ENCODE results near the gene XRCC1.

The XRCC1 gene

GRCh38 chr19:43563816-43564457 is 11.4 kb downstream of the XRCC1 start:
- TF ChIP-seq SPI1 (IDR thresholded peaks at IDR 0.05; ENCODE audit: borderline replicate concordance, low read depth): no peak
- no peak for TF ChIP-seq GABPA (IDR thresholded peaks at IDR 0.05; ENCODE audit: low read depth)
- TF ChIP-seq, protein P1, sequence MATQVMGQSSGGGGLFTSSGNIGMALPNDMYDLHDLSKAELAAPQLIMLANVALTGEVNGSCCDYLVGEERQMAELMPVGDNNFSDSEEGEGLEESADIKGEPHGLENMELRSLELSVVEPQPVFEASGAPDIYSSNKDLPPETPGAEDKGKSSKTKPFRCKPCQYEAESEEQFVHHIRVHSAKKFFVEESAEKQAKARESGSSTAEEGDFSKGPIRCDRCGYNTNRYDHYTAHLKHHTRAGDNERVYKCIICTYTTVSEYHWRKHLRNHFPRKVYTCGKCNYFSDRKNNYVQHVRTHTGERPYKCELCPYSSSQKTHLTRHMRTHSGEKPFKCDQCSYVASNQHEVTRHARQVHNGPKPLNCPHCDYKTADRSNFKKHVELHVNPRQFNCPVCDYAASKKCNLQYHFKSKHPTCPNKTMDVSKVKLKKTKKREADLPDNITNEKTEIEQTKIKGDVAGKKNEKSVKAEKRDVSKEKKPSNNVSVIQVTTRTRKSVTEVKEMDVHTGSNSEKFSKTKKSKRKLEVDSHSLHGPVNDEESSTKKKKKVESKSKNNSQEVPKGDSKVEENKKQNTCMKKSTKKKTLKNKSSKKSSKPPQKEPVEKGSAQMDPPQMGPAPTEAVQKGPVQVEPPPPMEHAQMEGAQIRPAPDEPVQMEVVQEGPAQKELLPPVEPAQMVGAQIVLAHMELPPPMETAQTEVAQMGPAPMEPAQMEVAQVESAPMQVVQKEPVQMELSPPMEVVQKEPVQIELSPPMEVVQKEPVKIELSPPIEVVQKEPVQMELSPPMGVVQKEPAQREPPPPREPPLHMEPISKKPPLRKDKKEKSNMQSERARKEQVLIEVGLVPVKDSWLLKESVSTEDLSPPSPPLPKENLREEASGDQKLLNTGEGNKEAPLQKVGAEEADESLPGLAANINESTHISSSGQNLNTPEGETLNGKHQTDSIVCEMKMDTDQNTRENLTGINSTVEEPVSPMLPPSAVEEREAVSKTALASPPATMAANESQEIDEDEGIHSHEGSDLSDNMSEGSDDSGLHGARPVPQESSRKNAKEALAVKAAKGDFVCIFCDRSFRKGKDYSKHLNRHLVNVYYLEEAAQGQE (IDR thresholded peaks at IDR 0.05; ENCODE audit: insufficient replicate concordance, low read depth): no peak
- TF ChIP-seq POLR2AphosphoS5 (IDR thresholded peaks at IDR 0.05; ENCODE audit: low read depth): no peak
- TF ChIP-seq, protein P2, sequence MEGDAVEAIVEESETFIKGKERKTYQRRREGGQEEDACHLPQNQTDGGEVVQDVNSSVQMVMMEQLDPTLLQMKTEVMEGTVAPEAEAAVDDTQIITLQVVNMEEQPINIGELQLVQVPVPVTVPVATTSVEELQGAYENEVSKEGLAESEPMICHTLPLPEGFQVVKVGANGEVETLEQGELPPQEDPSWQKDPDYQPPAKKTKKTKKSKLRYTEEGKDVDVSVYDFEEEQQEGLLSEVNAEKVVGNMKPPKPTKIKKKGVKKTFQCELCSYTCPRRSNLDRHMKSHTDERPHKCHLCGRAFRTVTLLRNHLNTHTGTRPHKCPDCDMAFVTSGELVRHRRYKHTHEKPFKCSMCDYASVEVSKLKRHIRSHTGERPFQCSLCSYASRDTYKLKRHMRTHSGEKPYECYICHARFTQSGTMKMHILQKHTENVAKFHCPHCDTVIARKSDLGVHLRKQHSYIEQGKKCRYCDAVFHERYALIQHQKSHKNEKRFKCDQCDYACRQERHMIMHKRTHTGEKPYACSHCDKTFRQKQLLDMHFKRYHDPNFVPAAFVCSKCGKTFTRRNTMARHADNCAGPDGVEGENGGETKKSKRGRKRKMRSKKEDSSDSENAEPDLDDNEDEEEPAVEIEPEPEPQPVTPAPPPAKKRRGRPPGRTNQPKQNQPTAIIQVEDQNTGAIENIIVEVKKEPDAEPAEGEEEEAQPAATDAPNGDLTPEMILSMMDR (IDR thresholded peaks at IDR 0.05; ENCODE audit: insufficient read depth, low read length): no peak
- Histone ChIP-seq H3K27me3 (ENCODE audit: insufficient read depth, poor library complexity, severe bottlenecking) (no peaks in the 10 kb centered on the region), H3K4me3 (replicated peaks; ENCODE audit: insufficient read depth, low read length) (no peak overlapping the region), H3K27ac (replicated peaks) (peak overlapping the region; percentile 81)
- peak in 1 of 2 experiments; percentile 25 for DNase-seq (ENCODE audit: low read depth in 1 of 2, low spot score in 1 of 2)

GRCh38 chr19:43562698-43563241 is 12.6 kb downstream of the XRCC1 start:
- peak; percentile 94 to 97 for DNase-seq (ENCODE audit: low read depth in 1 of 2, low spot score in 1 of 2)
- peak overlapping the region; percentile 81 for H3K27ac ChIP-seq (replicated peaks)
- peak; percentile 97 for TF ChIP-seq POLR2AphosphoS5 (IDR thresholded peaks at IDR 0.05; ENCODE audit: low read depth)
- TF ChIP-seq GABPA (IDR thresholded peaks at IDR 0.05; ENCODE audit: low read depth): peak; percentile 50
- TF ChIP-seq SPI1 (IDR thresholded peaks at IDR 0.05; ENCODE audit: borderline replicate concordance, low read depth): peak; percentile 50; the same call in 1 of the 2 replicates
- TF ChIP-seq, protein P2 (IDR thresholded peaks at IDR 0.05; ENCODE audit: insufficient read depth, low read length): no peak
- H3K4me3 ChIP-seq (replicated peaks; ENCODE audit: insufficient read depth, low read length): no peak overlapping the region
- no peaks in the 10 kb centered on the region for H3K27me3 ChIP-seq (ENCODE audit: insufficient read depth, poor library complexity, severe bottlenecking)

- no peaks in the 10 kb centered on the region for H3K27me3 ChIP-seq (ENCODE audit: insufficient read depth, poor library complexity, severe bottlenecking)
- no peak for TF ChIP-seq POLR2AphosphoS5 (IDR thresholded peaks at IDR 0.05; ENCODE audit: low read depth)
- no peak overlapping the region for H3K4me3 ChIP-seq (replicated peaks; ENCODE audit: insufficient read depth, low read length)
- H3K27ac ChIP-seq (replicated peaks): peak overlapping the region; percentile 81
- DNase-seq (ENCODE audit: low read depth in 1 of 2, low spot score in 1 of 2): peak in 1 of 2 experiments; percentile 55
Measured at GRCh38 chr19:43562226-43562697, 13.1 kb downstream of the XRCC1 start.

GRCh38 chr19:43561139-43561970 is 14.0 kb downstream of the XRCC1 start:
- Histone ChIP-seq H3K4me3 (replicated peaks; ENCODE audit: insufficient read depth, low read length) (no peak overlapping the region), H3K27me3 (ENCODE audit: insufficient read depth, poor library complexity, severe bottlenecking) (no peaks in the 10 kb centered on the region), H3K27ac (replicated peaks) (peak overlapping the region; percentile 81)
- TF ChIP-seq GABPA (IDR thresholded peaks at IDR 0.05; ENCODE audit: low read depth) (no peak), POLR2AphosphoS5 (IDR thresholded peaks at IDR 0.05; ENCODE audit: low read depth) (no peak), SPI1 (IDR thresholded peaks at IDR 0.05; ENCODE audit: borderline replicate concordance, low read depth) (no peak)
- TF ChIP-seq, protein P1 (IDR thresholded peaks at IDR 0.05; ENCODE audit: insufficient replicate concordance, low read depth): no peak
- TF ChIP-seq, protein P2 (IDR thresholded peaks at IDR 0.05; ENCODE audit: insufficient read depth, low read length): no peak
- DNase-seq (ENCODE audit: low read depth in 1 of 2, low spot score in 1 of 2): no peak

Data from HL-60 (cell line).